Inflammatory macrophage treated with lipopolysaccharide for 4 hours (primary cell): Measurements from ENCODE around the gene GTF3C5.
"Not testable (repeated sequence)": the region's sequence is repeated elsewhere in the genome, so short reads cannot be mapped to it uniquely, and the experiment has no call there.

Experiments used
- DNase-seq: peaks from one replicate; pipeline ENCODE4 v3.0.0-alpha.2; 2020

The GTF3C5 gene

GRCh38 chr9:132997591-132997990 is 33.2 kb upstream of the GTF3C5 start:
- DNase-seq = no peak

DNA sequence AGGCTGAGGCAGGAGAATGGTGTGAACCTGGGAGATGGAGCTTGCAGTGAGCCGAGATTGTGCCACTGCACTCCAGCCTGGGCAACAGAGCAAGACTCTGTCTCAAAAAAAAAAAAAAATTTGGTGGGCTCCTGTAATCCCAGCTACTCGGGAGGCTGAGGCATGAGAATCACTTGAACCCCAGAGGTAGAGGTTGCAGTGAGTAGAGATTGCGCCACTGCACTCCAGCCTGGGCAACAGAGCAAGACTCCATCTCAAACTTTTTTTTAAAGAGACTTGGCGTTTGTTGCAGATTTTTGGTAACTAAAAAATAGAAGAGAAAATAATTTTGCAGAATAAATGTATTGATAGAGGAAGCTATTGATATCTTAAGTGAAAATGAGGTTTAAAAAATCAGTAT is 32.6 kb upstream of the GTF3C5 start:
- DNase-seq = not testable (repeated sequence)

GRCh38 chr9:132998831-132999635 is 31.8 kb upstream of the GTF3C5 start:
- DNase-seq = no peak

DNA sequence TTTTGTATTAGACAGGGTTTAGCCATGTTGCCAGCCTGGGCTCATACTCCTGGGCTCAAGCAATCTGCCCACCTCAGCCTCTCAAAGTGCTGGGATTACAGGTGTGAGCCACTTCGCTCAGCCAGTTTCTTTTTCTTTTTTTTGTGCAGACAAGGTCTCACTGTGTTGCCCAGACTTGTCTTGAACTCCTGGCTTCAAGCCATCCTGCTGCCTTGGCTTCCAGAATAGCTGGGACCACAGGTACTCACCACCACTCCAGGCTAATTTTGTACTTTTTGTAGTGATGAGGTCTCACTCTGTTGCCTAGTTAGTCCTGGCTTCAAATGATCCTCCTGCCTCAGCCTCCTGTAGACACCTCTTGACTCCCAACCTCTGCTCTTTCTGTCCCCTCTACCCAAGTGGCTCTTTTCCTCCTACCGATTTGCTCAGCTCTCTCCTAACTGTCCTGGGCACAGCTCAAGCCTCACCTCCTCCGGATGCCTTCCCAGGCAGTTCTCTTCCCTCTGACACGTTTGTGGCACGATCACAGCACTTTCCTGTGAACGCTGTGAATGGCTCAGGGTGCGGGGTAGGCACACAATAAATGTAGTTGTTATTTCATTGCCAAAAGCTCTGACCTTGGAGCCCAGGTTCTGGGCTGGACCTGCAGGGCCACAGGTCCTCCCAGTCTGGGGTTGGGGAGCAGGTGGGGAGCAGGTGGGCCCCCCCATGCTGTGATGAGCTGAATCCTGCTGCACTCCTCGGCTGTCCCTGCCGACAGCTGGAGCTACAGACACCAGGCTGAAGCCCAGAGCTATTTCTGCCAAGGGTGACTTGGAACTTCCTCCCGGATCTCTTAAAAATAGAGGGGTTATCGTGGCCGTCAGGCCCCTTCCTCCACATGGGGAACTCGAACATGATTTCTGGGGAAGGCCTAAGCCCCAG is 28.4 kb upstream of the GTF3C5 start:
- no peak for DNase-seq

DNA sequence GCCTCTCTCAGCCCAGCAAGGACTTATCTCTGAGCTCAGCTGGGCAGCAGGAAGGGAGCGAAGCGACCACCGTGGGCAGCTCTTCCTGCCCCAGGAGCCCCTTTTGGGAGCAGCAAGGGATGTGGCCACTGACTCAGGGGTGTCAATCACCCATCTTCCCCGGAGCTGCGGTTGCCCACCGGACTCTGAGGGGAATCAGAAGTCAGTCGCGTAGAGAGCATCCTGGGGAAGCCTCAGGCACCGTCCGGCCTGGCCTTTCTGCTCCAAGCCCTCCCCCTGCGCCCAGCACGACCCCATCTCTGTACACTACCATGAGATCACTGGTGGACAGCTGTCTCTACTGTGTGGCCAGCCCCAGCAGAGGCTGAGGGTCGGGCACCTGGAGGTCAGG is 27.7 kb upstream of the GTF3C5 start:
- DNase-seq = no peak

GRCh38 chr9:133003671-133004090 is 27.1 kb upstream of the GTF3C5 start:
- DNase-seq = no peak

GRCh38 chr9:133004091-133004998 is 26.5 kb upstream of the GTF3C5 start:
- peak; percentile 40 for DNase-seq

DNA sequence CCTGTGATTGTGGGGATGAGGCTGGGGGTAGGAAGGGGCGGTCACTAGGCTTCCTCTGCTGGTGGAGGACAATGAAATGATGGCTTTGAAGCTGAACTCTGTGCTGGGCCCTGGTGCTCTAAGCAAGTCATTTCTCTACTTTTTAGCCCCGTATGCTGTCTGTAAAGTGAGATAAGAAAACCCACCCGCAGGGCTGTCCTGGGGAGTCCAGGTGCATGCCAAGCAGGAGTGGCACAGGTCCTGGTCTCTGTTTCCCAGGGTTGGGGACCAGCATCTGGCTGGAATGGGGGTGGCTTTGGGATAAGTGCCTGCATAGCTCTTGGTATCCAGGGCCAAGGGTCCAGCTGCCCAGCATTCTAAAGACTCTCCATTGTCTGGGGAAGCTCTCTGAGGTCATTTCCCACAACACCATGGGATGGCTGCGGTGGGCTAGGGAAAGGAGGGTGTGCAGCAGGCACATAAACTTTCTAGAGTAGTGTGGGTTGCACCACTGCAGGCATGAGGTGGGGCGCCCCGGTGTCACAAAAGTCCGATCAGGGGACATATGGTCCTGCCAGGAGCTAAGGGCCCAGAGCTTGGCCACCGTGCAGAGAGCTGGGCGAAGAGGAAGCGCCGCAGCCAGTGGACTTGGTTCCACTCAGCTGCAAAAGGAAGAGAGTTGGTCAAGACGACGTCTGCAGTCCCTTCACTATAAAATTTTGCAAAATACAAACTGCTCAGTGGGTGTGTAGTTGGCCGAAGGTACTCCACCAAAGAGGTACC is 25.6 kb upstream of the GTF3C5 start:
- DNase-seq = no peak

- DNase-seq = no peak
Observed at GRCh38 chr9:133005957-133006356, 24.8 kb upstream of the GTF3C5 start.

- no peak for DNase-seq
Observed at GRCh38 chr9:133006731-133007352, 24.0 kb upstream of the GTF3C5 start.

DNA sequence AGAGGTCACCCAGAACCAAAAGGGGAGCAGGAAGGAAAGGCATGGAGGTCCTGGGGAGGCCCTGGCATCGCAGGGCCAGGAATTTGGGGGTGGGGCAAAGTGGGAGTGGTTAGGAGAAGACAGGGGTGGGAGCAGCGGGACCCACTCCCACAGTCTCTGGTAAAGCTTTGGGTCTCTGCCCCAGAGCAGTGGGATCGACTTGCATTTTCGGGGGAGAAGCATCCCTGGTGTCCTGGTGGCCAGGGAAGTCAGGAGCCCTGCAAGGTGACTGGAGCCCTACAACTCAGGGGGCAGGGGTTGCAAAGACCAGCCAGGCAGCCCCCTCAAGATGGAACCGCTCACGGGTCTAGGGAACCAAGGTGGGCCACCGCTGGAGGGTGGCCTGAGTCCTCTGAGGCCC is 22.4 kb upstream of the GTF3C5 start:
- no peak for DNase-seq

DNA sequence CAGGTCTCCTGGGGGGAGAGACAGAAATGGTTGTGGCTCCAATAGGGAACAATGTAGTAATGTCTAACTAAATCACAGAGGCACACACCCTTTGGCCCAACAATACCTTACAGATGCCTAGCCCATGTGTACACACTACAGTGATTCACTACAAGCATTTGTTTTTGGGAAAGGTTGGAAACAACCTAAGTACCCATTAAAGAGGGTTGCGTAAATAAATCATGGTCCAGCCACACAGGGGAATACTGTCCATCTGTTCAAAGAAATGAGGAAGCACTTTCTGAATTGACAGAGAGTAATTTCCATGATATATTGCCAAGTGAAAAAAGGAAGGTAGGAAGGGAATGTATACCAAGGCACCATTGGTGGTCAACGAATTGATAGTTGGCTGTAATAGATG is 22.0 kb upstream of the GTF3C5 start:
- peak; percentile 41 for DNase-seq

DNA sequence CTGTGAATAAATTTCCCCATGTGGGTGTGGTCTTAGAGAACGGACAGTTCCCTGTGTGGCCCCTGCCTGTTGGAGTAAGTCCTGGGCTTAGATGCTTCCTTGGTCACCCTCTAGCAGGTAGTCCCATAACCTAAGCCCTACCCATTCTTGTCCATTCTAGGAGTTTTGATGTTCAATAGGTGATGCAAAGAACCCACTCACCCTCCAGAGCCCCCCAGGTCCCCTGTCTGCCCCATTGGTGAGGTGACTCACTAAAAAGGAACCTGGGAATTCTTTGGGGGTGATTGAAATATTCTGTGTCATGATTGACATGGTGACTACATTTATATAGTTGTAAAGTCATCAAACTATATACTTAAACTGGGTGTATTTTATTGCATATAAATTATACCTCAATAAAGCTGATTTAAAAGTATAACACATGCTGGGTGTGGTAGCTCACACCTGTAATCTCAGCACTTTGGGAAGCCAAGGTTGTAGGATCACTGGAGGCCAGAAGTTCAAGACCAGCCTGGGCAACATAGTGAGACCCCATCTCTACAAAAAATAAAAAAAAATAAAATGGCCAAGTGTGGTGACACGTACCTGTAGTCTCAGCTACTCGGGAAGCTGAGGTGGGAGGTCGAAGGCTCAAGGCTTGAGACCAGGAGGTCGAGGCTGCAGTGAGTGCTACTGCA is 20.8 kb upstream of the GTF3C5 start:
- DNase-seq = no peak

DNA sequence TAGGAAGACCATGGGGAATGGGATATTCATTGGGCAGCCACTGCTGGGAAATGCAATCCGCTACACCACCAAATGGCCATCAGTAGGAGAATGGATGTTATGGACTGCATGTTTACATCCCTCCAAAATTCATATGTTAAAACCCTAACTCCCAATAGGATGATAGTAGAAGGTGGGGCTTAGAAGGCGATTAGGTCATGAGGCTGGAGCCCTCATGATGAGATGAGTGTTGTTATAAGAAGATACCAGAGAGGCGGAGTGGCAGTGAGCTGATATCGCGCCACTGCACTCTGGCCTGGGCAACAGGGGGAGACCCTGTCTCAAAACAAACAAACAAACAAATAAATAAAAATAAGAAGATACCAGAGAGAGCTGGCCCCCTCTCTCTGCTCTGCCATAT is 16.1 kb upstream of the GTF3C5 start:
- DNase-seq = no peak

GRCh38 chr9:133023117-133023890 is 7.5 kb upstream of the GTF3C5 start:
- DNase-seq = peak; percentile 55

DNA sequence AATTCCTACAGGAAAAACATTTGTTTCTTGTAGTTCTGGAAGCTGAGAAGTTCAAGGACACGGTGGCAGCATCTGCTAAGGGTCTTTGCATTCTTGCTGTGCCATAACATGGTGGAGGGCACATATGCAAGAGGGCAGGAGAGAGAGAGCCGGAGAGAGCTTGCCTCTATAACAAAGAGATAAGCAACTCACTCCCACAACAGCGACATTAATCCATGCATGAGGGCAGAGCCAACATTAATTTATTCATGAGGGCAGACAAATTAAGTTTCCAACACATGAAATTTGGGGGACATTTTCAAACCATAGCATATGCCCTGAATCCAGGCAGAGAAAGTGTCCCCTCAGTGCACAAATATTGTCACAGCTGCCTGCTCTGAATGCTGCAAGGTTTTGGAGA is 4.4 kb upstream of the GTF3C5 start:
- no peak for DNase-seq

DNA sequence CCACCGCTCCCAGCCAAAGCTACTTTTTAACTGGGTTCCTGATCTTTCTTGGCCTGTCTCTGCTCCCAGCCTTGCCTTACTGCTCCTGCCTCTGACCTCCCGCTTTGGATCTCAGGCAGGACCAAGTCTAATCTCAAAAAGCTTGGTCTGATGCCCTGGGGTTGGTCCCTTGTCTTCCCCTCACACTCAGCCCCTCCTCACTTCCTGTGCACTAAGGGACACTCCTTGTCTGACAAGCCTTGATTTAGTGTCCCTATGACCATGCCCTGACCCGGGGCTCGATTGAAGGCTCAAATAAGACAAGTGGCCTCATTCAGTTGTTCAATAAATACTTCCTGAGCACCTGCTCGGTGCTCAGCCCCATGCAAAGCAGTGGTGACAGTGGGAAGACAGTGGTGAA is 3.7 kb upstream of the GTF3C5 start:
- DNase-seq = no peak

DNA sequence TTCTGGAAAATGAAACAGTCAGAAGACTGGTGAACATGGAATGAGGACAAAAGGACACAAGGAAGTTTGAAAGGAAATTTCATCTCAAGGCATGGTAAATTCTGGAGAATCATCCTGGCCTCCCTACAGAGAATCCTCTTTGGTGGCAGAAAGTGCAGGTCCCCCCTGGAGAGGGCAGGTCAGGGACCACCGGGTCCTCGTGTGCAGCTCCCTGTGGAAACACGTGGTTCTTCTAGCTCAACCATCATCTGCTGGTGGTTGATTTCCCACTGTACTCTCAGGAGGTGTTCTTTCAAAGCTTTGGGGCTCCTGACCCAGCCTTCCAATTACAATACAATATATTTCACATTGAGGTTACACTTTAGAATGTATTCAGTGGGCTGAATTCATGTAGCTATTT is 2.6 kb upstream of the GTF3C5 start:
- DNase-seq = no peak

GRCh38 chr9:133029994-133030316 is 842 bp upstream of the GTF3C5 start:
- no peak for DNase-seq

DNA sequence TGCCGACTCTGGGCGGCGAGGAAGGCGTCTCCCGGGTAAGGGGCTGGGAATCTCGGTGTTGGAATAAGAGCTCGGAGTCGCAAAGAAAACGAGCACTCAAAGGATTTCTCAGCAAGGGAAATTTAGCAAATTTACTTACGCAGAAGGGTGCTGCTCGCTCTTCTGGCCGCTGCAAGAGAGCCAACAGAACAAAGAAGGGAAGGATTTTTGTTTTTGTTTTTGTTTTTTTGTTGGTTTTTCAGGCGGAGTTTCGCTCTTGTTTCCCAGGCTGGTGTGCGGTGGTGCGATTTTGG is 279 bp downstream of the GTF3C5 start:
- DNase-seq = no peak

DNA sequence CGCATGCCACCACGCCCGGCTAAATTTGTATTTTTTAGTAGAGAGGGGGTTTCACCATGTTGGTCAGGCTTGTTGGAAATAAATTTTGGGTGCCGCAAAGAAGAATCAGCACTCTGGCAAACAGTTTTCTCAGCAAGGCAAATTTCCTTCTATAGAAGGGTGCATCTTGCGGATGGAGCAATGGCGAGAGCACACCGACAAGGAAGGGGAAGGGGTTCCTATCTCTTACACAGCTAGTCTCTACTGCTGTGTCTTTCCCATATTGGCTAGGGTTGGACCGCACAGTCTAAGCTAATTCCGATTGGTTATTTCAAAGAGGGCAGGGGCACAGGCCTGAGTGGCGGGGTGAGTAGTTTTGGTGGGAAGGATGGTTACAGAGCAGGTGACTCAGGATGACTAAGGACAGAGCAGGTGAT is 707 bp downstream of the GTF3C5 start:
- no peak for DNase-seq
